HCT116 (cell line): ENCODE measurements around the gene TMTC1. TPM values are rescaled to one million over a fixed set of nuclear protein-coding genes. Genes with fewer than 3 reads are reported as not detected.

ENCODE experiments used
- ATAC-seq: fragments of 200-7000 bp; cut with Tn5 transposase; 2 replicates; pipeline ENCODE4 v1.9.1; 2020; ENCODE audit warnings: mild to moderate bottlenecking, moderate library complexity
- BruUV-seq: library from RNA; stranded (reverse); fragments of 400-500 nt; replicated peaks from 2 replicates; lab custom pipeline; 2021; lab: Mats Ljungman, UMichigan
- CTCF ChIA-PET: fragments of 300-600 bp; sonication (Branson Sonifier 250); formaldehyde crosslinking; loops from one replicate; lab custom pipeline; 2021; ENCODE audit warnings: antibody characterized with exemption; lab: Charles Lee
- POLR2A ChIA-PET: fragments of 300-600, 350-600 bp; sonication (Branson Sonifier 250); formaldehyde crosslinking; loops from one replicate; lab custom pipeline; 2021; ENCODE audit warnings: antibody characterized with exemption; lab: Charles Lee
- RAD21 ChIA-PET, 2 experiments: fragments of 300-600 bp; sonication (Branson Sonifier 250); formaldehyde crosslinking; loops; one replicate each; lab custom pipeline; 2023; ENCODE audit warnings: low total read pairs in 2 of 2; ENCODE audit not compliant: uncharacterized antibody in 2 of 2, unreplicated experiment in 2 of 2, low non-redundant PET in 1 of 2; lab: Charles Lee
- DNase-seq: peaks from one replicate; pipeline ENCODE4 v3.0.0-alpha.2; 2010; ENCODE audit warnings: low read depth, low spot score
- H2AFZ ChIP-seq: fragments of 200-600 bp; shearing (Covaris generic), sonication (generic); 2 replicates; pipeline ENCODE4 v1.6.1; 2017; ENCODE audit warnings: low read depth, mixed run types, mixed read lengths, antibody characterized with exemption, low read length; ENCODE audit not compliant: poor library complexity, severe bottlenecking
- H3K27ac ChIP-seq: 2 replicates; pipeline ENCODE4 v1.5.1; 2012; ENCODE audit warnings: low read depth, low read length
- H3K27me3 ChIP-seq: fragments of 200-600 bp; sonication (generic); 2 replicates; pipeline ENCODE4 v1.6.1; 2016; ENCODE audit warnings: mixed run types, low read length, mixed read lengths; ENCODE audit not compliant: insufficient read depth
- H3K36me3 ChIP-seq, 2 experiments: fragments of 200-500 bp in 1 of 2; fragments of 200-600 bp in 1 of 2; sonication (Bioruptor generic) in 1 of 2; sonication (generic) in 1 of 2; 2 replicates each; pipeline versions ENCODE4 v1.5.1 to v1.6.1; 2014 to 2016; ENCODE audit warnings: low read length in 2 of 2, inconsistent platforms in 1 of 2, mixed read lengths in 1 of 2, mixed run types in 1 of 2; ENCODE audit not compliant: insufficient read depth in 2 of 2, control insufficient read depth in 1 of 2
- H3K4me1 ChIP-seq, 2 experiments: fragments of 200-600 bp in 1 of 2; sonication (generic) in 1 of 2; 2 replicates each; pipeline versions ENCODE4 v1.5.1 to v1.6.1; 2012 to 2017; ENCODE audit warnings: low read length in 2 of 2, inconsistent platforms in 1 of 2, mild to moderate bottlenecking in 1 of 2, mixed read lengths in 1 of 2, mixed run types in 1 of 2, moderate library complexity in 1 of 2; ENCODE audit not compliant: insufficient read depth in 2 of 2, control insufficient read depth in 1 of 2
- H3K4me2 ChIP-seq: fragments of 200-600 bp; sonication (generic); 2 replicates; pipeline ENCODE4 v1.6.1; 2017; ENCODE audit warnings: mixed run types, low read length, mixed read lengths
- H3K4me3 ChIP-seq, 2 experiments: fragments of 200-600 bp in 1 of 2; sonication (generic) in 1 of 2; replicated peaks in 1 of 2; 2 replicates each; pipeline ENCODE4 v1.5.1; 2011 to 2016; ENCODE audit warnings: low read length in 2 of 2, control low read depth in 1 of 2, low read depth in 1 of 2, mild to moderate bottlenecking in 1 of 2, mixed read lengths in 1 of 2, mixed run types in 1 of 2
- H3K79me2 ChIP-seq: fragments of 200-600 bp; sonication (generic); 2 replicates; pipeline ENCODE4 v1.6.1; 2017; ENCODE audit warnings: mild to moderate bottlenecking, mixed run types, low read length, moderate library complexity, mixed read lengths; ENCODE audit not compliant: insufficient read depth
- H3K9ac ChIP-seq: fragments of 200-600 bp; sonication (generic); 2 replicates; pipeline ENCODE4 v1.6.1; 2016; ENCODE audit warnings: low read length, mixed read lengths
- H3K9me2 ChIP-seq: fragments of 200-600 bp; sonication (generic), shearing (Covaris generic); 2 replicates; pipeline ENCODE4 v1.6.1; 2017; ENCODE audit warnings: mixed run types, mild to moderate bottlenecking, moderate library complexity; ENCODE audit not compliant: insufficient read depth
- H3K9me3 ChIP-seq, 2 experiments: fragments of 200-500 bp in 1 of 2; fragments of 200-600 bp in 1 of 2; sonication (Bioruptor generic) in 1 of 2; sonication (generic) in 1 of 2; 2 replicates each; pipeline ENCODE4 v1.6.1; 2014 to 2017; ENCODE audit warnings: low read length in 2 of 2, mixed read lengths in 2 of 2, inconsistent platforms in 1 of 2, low read depth in 1 of 2, mild to moderate bottlenecking in 1 of 2, mixed run types in 1 of 2, moderate library complexity in 1 of 2; ENCODE audit not compliant: control insufficient read depth in 1 of 2, insufficient read depth in 1 of 2
- H4K20me1 ChIP-seq: fragments of 200-600 bp; sonication (generic), shearing (Covaris generic); 2 replicates; pipeline ENCODE4 v1.6.1; 2017; ENCODE audit warnings: mixed run types, mild to moderate bottlenecking, moderate library complexity; ENCODE audit not compliant: insufficient read depth
- ATF3 ChIP-seq: IDR thresholded peaks from 2 replicates; pipeline ENCODE4 v1.6.1; 2012
- CBX3 ChIP-seq: IDR thresholded peaks from 2 replicates; pipeline ENCODE4 v1.6.1; 2012; ENCODE audit warnings: low read depth
- CEBPB ChIP-seq: IDR thresholded peaks from 2 replicates; pipeline ENCODE4 v1.6.1; 2012; ENCODE audit warnings: low read depth
- CTCF ChIP-seq, 3 experiments: fragments of 200-600 bp in 1 of 3; sonication (generic) in 1 of 3; IDR thresholded peaks in 2 of 3; conservative IDR thresholded peaks in 1 of 3; 2 replicates each; pipeline ENCODE4 v1.5.1; 2012 to 2017; ENCODE audit warnings: low read depth in 2 of 3, low read length in 2 of 3, antibody characterized with exemption in 1 of 3, borderline replicate concordance in 1 of 3, control low read depth in 1 of 3, mild to moderate bottlenecking in 1 of 3, mixed read lengths in 1 of 3, mixed run types in 1 of 3, moderate library complexity in 1 of 3; ENCODE audit not compliant: insufficient read depth in 1 of 3
- ELF1 ChIP-seq: IDR thresholded peaks from 2 replicates; pipeline ENCODE4 v1.6.1; 2012; ENCODE audit warnings: low read depth, borderline replicate concordance
- EZH2 ChIP-seq: fragments of 200-600 bp; sonication (generic); IDR thresholded peaks from 2 replicates; pipeline ENCODE4 v1.6.1; 2017; ENCODE audit warnings: antibody characterized with exemption, mixed run types
- EZH2phosphoT487 ChIP-seq: fragments of 200-600 bp; IDR thresholded peaks from 2 replicates; pipeline ENCODE4 v1.6.1; 2018; ENCODE audit warnings: antibody characterized with exemption, borderline replicate concordance
- JUND ChIP-seq: IDR thresholded peaks from 2 replicates; pipeline ENCODE4 v1.6.1; 2012
- MAX ChIP-seq: IDR thresholded peaks from 2 replicates; pipeline ENCODE4 v1.6.1; 2012
- POLR2A ChIP-seq: IDR thresholded peaks from 2 replicates; pipeline ENCODE4 v1.7.0; 2011; ENCODE audit warnings: borderline replicate concordance; ENCODE audit not compliant: insufficient read depth, insufficient read length; ENCODE audit errors: extremely low read depth
- POLR2AphosphoS5 ChIP-seq: IDR thresholded peaks from 2 replicates; pipeline ENCODE4 v1.6.1; 2011; ENCODE audit warnings: mild to moderate bottlenecking, low read depth, low read length, moderate library complexity
- RAD21 ChIP-seq: IDR thresholded peaks from 2 replicates; pipeline ENCODE4 v1.6.1; 2012; ENCODE audit warnings: low read depth, mild to moderate bottlenecking
- REST ChIP-seq: IDR thresholded peaks from 2 replicates; pipeline ENCODE4 v1.6.1; 2012; ENCODE audit warnings: low read depth
- SIN3A ChIP-seq: IDR thresholded peaks from 2 replicates; pipeline ENCODE4 v1.6.1; 2012; ENCODE audit warnings: low read depth
- SRF ChIP-seq: IDR thresholded peaks from 2 replicates; pipeline ENCODE4 v1.6.1; 2012; ENCODE audit warnings: low read depth
- TCF7L2 ChIP-seq: IDR thresholded peaks from 2 replicates; pipeline ENCODE4 v1.7.0; 2011; ENCODE audit warnings: borderline replicate concordance, inconsistent platforms; ENCODE audit not compliant: insufficient read depth, insufficient read length; ENCODE audit errors: extremely low read depth
- YY1 ChIP-seq: IDR thresholded peaks from 2 replicates; pipeline ENCODE4 v1.6.1; 2011; ENCODE audit warnings: low read length, low read depth, moderate library complexity, mild to moderate bottlenecking; ENCODE audit not compliant: insufficient replicate concordance; ENCODE audit errors: extremely low read depth
- ZNF274 ChIP-seq: fragments of 200-500 bp; sonication (Bioruptor generic); IDR thresholded peaks from 2 replicates; pipeline ENCODE4 v1.6.1; 2014; ENCODE audit warnings: mild to moderate bottlenecking, low read depth, low read length, inconsistent platforms
- intact Hi-C: fragments of 100-400 bp; cut with micrococcal nuclease; formaldehyde crosslinking; loops from 2 replicates; pipeline ENCODE4 v1.10.0; 2022
- total RNA-seq: library from RNA; stranded (reverse); gene quantifications from one replicate; pipeline ENCODE4 v1.2.1, GENCODE V29; 2021; ENCODE audit not compliant: unreplicated experiment
- TF ChIP-seq, protein P1 (sequence below): IDR thresholded peaks from 2 replicates; pipeline ENCODE4 v1.6.1; 2011; ENCODE audit warnings: mild to moderate bottlenecking, low read length, moderate library complexity; ENCODE audit not compliant: insufficient replicate concordance; ENCODE audit errors: extremely low read depth

TMTC1 gene
- total RNA-seq, 1 experiment from 2014 or later, result 2.0 TPM

DNA sequence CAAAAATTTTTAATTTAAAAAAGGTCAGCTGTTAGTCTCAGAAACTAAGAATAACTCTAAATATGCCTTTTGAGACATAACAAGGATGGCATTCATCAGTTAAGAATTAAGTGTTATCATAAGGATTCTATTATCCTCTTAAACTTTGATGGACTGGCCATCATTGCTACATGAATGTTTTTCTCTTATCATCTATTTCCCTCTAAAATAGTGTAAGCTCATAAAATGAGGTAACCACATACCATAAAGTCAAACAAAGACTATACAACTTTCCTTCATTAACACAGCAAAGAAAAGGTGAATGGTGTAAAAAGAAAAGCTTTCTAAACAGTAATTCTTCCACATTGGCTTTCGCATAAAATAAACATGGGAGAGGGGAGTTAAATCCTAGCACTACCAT, 41.1 kb downstream of the TMTC1 start:
- intact Hi-C loops, result no loop called here
- no peak overlapping the region for H3K4me2 ChIP-seq
- H3K36me3 ChIP-seq, result no peaks in the 10 kb centered on the region
- H2AFZ ChIP-seq, result no peak overlapping the region
- no peak overlapping the region for H3K27ac ChIP-seq
- no peaks in the 10 kb centered on the region for H3K9me2 ChIP-seq
- DNase-seq, result no peak
- H3K4me3 ChIP-seq, result no peak overlapping the region
- no TSS peak for BruUV-seq
- ChIA-PET RAD21 (no interaction called here), POLR2A (no interaction called here), CTCF (no interaction called here)
- H3K9me3 ChIP-seq, result no peaks in the 10 kb centered on the region
- H4K20me1 ChIP-seq, result no peaks in the 10 kb centered on the region
- TF ChIP-seq, protein P1, sequence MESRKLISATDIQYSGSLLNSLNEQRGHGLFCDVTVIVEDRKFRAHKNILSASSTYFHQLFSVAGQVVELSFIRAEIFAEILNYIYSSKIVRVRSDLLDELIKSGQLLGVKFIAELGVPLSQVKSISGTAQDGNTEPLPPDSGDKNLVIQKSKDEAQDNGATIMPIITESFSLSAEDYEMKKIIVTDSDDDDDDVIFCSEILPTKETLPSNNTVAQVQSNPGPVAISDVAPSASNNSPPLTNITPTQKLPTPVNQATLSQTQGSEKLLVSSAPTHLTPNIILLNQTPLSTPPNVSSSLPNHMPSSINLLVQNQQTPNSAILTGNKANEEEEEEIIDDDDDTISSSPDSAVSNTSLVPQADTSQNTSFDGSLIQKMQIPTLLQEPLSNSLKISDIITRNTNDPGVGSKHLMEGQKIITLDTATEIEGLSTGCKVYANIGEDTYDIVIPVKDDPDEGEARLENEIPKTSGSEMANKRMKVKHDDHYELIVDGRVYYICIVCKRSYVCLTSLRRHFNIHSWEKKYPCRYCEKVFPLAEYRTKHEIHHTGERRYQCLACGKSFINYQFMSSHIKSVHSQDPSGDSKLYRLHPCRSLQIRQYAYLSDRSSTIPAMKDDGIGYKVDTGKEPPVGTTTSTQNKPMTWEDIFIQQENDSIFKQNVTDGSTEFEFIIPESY, result no peak
- no peak for TF ChIP-seq EZH2
- TF ChIP-seq TCF7L2, result no peak
- TF ChIP-seq POLR2A, result no peak
- TF ChIP-seq RAD21, result no peak
- TF ChIP-seq SRF, result no peak
- TF ChIP-seq YY1, result no peak
- no peak for TF ChIP-seq CEBPB
- no peak for TF ChIP-seq MAX
- no peak for TF ChIP-seq REST
- TF ChIP-seq CBX3, result no peak
- TF ChIP-seq CTCF (IDR thresholded peaks at IDR 0.05 in 2 of 3, conservative IDR thresholded peaks at IDR 0.05 in 1 of 3; ENCODE audit: borderline replicate concordance in 1 of 3, insufficient read depth in 1 of 3, low read depth in 2 of 3, low read length in 2 of 3), result no peak
- TF ChIP-seq ZNF274, result no peak
- TF ChIP-seq ATF3, result no peak
- no peak for TF ChIP-seq EZH2phosphoT487
- TF ChIP-seq JUND, result no peak
- TF ChIP-seq ELF1, result no peak
- TF ChIP-seq POLR2AphosphoS5, result no peak
- no peak for TF ChIP-seq SIN3A
- H3K27me3 ChIP-seq, result no peaks in the 10 kb centered on the region
- no peaks in the 10 kb centered on the region for H3K79me2 ChIP-seq
- peaks cover 0 to 6% of the 10 kb centered on the region in 2 experiments; a peak in 1 of 4 replicates for H3K4me1 ChIP-seq
- no peak overlapping the region for H3K9ac ChIP-seq
- no peak for ATAC-seq
